K562 (cell line): ENCODE results near the gene RIMKLB. TPM values are rescaled to one million over a fixed set of nuclear protein-coding genes. Genes with fewer than 3 reads are reported as not detected.
"Not testable (repeated sequence)": the region's sequence is repeated elsewhere in the genome, so short reads cannot be mapped to it uniquely, and the experiment has no call there.

Experiments
- ATAC-seq: fragments of 200-7000 bp; cut with Tn5 transposase; 3 replicates; pipeline ENCODE4 v1.9.1; 2020; ENCODE audit warnings: moderate library complexity
- BruUV-seq: library from RNA; stranded (reverse); fragments of 400-500 nt; replicated peaks from 2 replicates; lab custom pipeline; 2021; lab: Mats Ljungman, UMichigan
- CTCF ChIA-PET: fragments of 300-600 bp; formaldehyde crosslinking; extraction: SDS; loops from one replicate; lab custom pipeline; 2021; ENCODE audit warnings: low intra/inter-chr PET ratio; lab: Yijun Ruan, JAX
- POLR2A ChIA-PET: fragments of 300-600, 350-650 bp; sonication (Branson Sonifier 250); formaldehyde crosslinking; extraction: SDS; loops from one replicate; lab custom pipeline; 2021; ENCODE audit warnings: antibody characterized with exemption, inconsistent platforms; lab: Yijun Ruan, JAX
- DNase-seq, 4 experiments: peaks; one replicate each; pipeline versions ENCODE4 v3.0.0 to v3.0.0-alpha.2; 2011 to 2018; ENCODE audit warnings: low spot score in 3 of 4, mixed read lengths in 3 of 4; ENCODE audit errors: extremely low read depth in 1 of 4
- FAIRE-seq: peaks from 2 replicates; lab custom pipeline; 2011; peaks lifted over from hg19 to GRCh38; lab: Jason Lieb, UNC
- H2AFZ ChIP-seq: 2 replicates; pipeline ENCODE4 v1.6.0; 2011; ENCODE audit warnings: low read depth, low read length, control low read depth, inconsistent platforms
- H3K27ac ChIP-seq: fragments of 200-600 bp; 3 replicates; pipeline ENCODE4 v1.8.0; 2011; ENCODE audit warnings: low read depth, mild to moderate bottlenecking, control low read depth, inconsistent platforms, low read length, moderate library complexity, mixed read lengths; ENCODE audit errors: extremely low read depth
- H3K27me3 ChIP-seq, 2 experiments: fragments of 300-600 bp in 1 of 2; 2 replicates in 1 of 2; 3 replicates in 1 of 2; pipeline versions ENCODE4 v1.6.0 to v1.8.0; 2011; ENCODE audit warnings: inconsistent platforms in 2 of 2, low read length in 2 of 2, mild to moderate bottlenecking in 1 of 2, mixed read lengths in 1 of 2, moderate library complexity in 1 of 2; ENCODE audit not compliant: control insufficient read depth in 2 of 2, insufficient read depth in 2 of 2
- H3K36me3 ChIP-seq: fragments of 300-600 bp; 3 replicates; pipeline ENCODE4 v1.8.0; 2011; ENCODE audit warnings: mild to moderate bottlenecking, low read length, inconsistent platforms; ENCODE audit not compliant: control insufficient read depth, insufficient read depth
- H3K4me1 ChIP-seq, 2 experiments: fragments of 200-600 bp in 1 of 2; replicated peaks in 1 of 2; 2 replicates in 1 of 2; 3 replicates in 1 of 2; pipeline versions ENCODE4 v1.5.1 to v1.8.0; 2011; ENCODE audit warnings: inconsistent platforms in 2 of 2, low read length in 2 of 2, mild to moderate bottlenecking in 1 of 2, mixed read lengths in 1 of 2, moderate library complexity in 1 of 2; ENCODE audit not compliant: control insufficient read depth in 2 of 2, insufficient read depth in 2 of 2
- H3K4me2 ChIP-seq: 2 replicates; pipeline ENCODE4 v1.6.1; 2011; ENCODE audit warnings: low read length, control low read depth, inconsistent platforms, mixed read lengths; ENCODE audit not compliant: insufficient read depth
- H3K4me3 ChIP-seq: fragments of 200-600 bp; sonication (generic), shearing (Covaris generic); 2 replicates; pipeline ENCODE4 v1.5.1; 2016; ENCODE audit warnings: control low read depth, inconsistent platforms
- H3K79me2 ChIP-seq: fragments of 200-600 bp; 3 replicates; pipeline ENCODE4 v1.8.0; 2011; ENCODE audit warnings: low read length, inconsistent platforms; ENCODE audit not compliant: control insufficient read depth, insufficient read depth
- H3K9ac ChIP-seq, 2 experiments: 2 replicates each; pipeline versions ENCODE4 v1.6.0 to v1.6.1; 2011; ENCODE audit warnings: low read depth in 2 of 2, low read length in 2 of 2, control low read depth in 1 of 2, inconsistent platforms in 1 of 2, mild to moderate bottlenecking in 1 of 2, mixed read lengths in 1 of 2; ENCODE audit not compliant: insufficient read depth in 1 of 2
- H3K9me1 ChIP-seq: one replicate; pipeline ENCODE4 v1.6.0; 2011; ENCODE audit warnings: inconsistent platforms, mild to moderate bottlenecking, low read length, moderate library complexity; ENCODE audit not compliant: control insufficient read depth, insufficient read depth
- H3K9me3 ChIP-seq: replicated peaks from 2 replicates; pipeline ENCODE4 v1.5.1; 2011; ENCODE audit warnings: low read depth, low read length, inconsistent platforms; ENCODE audit not compliant: control insufficient read depth, insufficient read depth
- H4K20me1 ChIP-seq: replicated peaks from 2 replicates; pipeline ENCODE4 v1.6.1; 2011; ENCODE audit warnings: low read length, inconsistent platforms, mixed read lengths; ENCODE audit not compliant: control insufficient read depth, insufficient read depth
- ADNP ChIP-seq: fragments of 200-800 bp; sonication (Bioruptor generic); IDR thresholded peaks from 2 replicates; pipeline ENCODE4 v1.6.1; 2016; ENCODE audit warnings: missing genetic modification characterization, missing compliant biosample characterization
- CC2D1A ChIP-seq: fragments of 450-650 bp; IDR thresholded peaks from 2 replicates; pipeline ENCODE4 v1.6.1; 2017; ENCODE audit warnings: mild to moderate bottlenecking
- GABPA ChIP-seq: fragments of 200-800 bp; sonication (Bioruptor generic); conservative IDR thresholded peaks from 2 replicates; pipeline ENCODE4 v1.6.1; 2016; ENCODE audit warnings: low read depth, missing genetic modification characterization, missing compliant biosample characterization
- KHSRP ChIP-seq: fragments of 450-650 bp; IDR thresholded peaks from 2 replicates; pipeline ENCODE4 v1.6.1; 2017
- NFE2L1 ChIP-seq: fragments of 450-650 bp; IDR thresholded peaks from 2 replicates; pipeline ENCODE4 v1.6.1; 2016; ENCODE audit warnings: missing genetic modification characterization, low read depth, mild to moderate bottlenecking, missing compliant biosample characterization, moderate library complexity, borderline replicate concordance
- NRF1 ChIP-seq, 2 experiments: fragments of 450-650 bp; IDR thresholded peaks in 1 of 2; conservative IDR thresholded peaks in 1 of 2; 2 replicates each; pipeline ENCODE4 v1.6.1; 2014; ENCODE audit warnings: mild to moderate bottlenecking in 2 of 2
- TCF7 ChIP-seq: sonication (generic); IDR thresholded peaks from 2 replicates; pipeline ENCODE4 v1.6.1; 2016; ENCODE audit warnings: antibody characterized with exemption, borderline replicate concordance
- WGBS: fragments of 100-300 bp; shearing (Covaris generic); methylation state at CpG from one replicate; pipeline ENCODE4 v1.1.6; 2016; ENCODE audit warnings: low coverage, mixed read lengths; ENCODE audit not compliant: insufficient coverage; ENCODE audit errors: missing lambda C conversion rate; 5-methylcytosine and 5-hydroxymethylcytosine counted together
- in situ Hi-C: fragments of 300-500 bp; cut with MboI; formaldehyde crosslinking; loops from 4 replicates; pipeline ENCODE4 v1.15.0; 2018; ENCODE audit warnings: inconsistent platforms, mixed read lengths
- intact Hi-C: fragments of 100-400 bp; cut with micrococcal nuclease; formaldehyde crosslinking; loops from 2 replicates; pipeline ENCODE4 v1.14.2; 2022
- polyA plus RNA-seq, 8 experiments: library from polyadenylated mRNA; depleted of rRNA in 4 of 8; stranded (reverse) in 5 of 8; unstranded in 3 of 8; fragments of >200 nt; fragmentation: Nextera tagmentation in 2 of 8; fragmentation: Illumina TruSeq in 1 of 8; extraction: Ambion mirVana in 2 of 8; extraction: Trizol in 1 of 8; gene quantifications; 2 replicates each; pipeline versions ENCODE4 v1.2.1 to v1.2.3, GENCODE V29; 2011 to 2014; ENCODE audit warnings: inconsistent platforms in 1 of 8, missing spikeins in 1 of 8
- total RNA-seq, 7 experiments: library from RNA; depleted of rRNA in 6 of 7; stranded (reverse); fragments of >200 nt in 6 of 7; fragmentation: Illumina TruSeq in 2 of 7; extraction: Trizol in 2 of 7; gene quantifications; 2 replicates each; pipeline versions ENCODE4 v1.2.1 to v1.2.3, GENCODE V29; 2011 to 2021; ENCODE audit warnings: low replicate concordance in 1 of 7
- TF ChIP-seq, protein P1 (sequence below): sonication (generic); formaldehyde crosslinking; IDR thresholded peaks from 2 replicates; pipeline ENCODE4 v1.8.0; 2022; ENCODE audit warnings: mild to moderate bottlenecking, missing genetic modification reagents

RIMKLB gene
- total and polyA plus RNA-seq, 9 of the 15 experiments (the other 6 are each of a cell fraction or from before 2014, with no cell fraction given): 6.5 to 22.8 (median 17.2) TPM

DNA sequence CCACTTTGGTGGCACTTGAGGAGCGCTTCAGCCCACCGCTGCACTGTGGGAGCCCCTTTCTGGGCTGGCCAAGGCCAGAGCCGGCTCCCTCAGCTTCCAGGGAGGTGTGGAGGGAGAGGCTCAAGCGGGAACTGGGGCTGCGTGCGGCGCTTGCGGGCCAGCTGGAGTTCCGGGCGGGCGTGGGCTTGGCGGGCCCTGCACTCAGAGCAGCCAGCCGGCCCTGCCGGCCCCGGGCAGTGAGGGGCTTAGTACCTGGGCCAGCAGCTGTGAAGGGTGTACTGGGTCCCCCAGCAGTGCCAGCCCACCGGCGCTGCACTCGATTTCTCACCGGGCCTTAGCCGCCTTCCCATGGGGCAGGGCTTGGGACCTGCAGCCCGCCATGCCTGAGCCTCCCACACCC, 96.8 kb downstream of the RIMKLB start:
- H3K4me3 ChIP-seq, CTCF ChIA-PET, H3K27ac ChIP-seq, H3K79me2 ChIP-seq, FAIRE-seq, BruUV-seq, ATAC-seq, DNase-seq, H3K9ac ChIP-seq, H3K27me3 ChIP-seq, intact Hi-C loops, H3K36me3 ChIP-seq, H3K4me2 ChIP-seq, H3K9me1 ChIP-seq, H4K20me1 ChIP-seq, POLR2A ChIA-PET, in situ Hi-C loops, H3K9me3 ChIP-seq, H3K4me1 ChIP-seq, H2AFZ ChIP-seq: not testable (repeated sequence)
- WGBS: 81% methylated on average over 8 of the region's 21 CpGs

DNA sequence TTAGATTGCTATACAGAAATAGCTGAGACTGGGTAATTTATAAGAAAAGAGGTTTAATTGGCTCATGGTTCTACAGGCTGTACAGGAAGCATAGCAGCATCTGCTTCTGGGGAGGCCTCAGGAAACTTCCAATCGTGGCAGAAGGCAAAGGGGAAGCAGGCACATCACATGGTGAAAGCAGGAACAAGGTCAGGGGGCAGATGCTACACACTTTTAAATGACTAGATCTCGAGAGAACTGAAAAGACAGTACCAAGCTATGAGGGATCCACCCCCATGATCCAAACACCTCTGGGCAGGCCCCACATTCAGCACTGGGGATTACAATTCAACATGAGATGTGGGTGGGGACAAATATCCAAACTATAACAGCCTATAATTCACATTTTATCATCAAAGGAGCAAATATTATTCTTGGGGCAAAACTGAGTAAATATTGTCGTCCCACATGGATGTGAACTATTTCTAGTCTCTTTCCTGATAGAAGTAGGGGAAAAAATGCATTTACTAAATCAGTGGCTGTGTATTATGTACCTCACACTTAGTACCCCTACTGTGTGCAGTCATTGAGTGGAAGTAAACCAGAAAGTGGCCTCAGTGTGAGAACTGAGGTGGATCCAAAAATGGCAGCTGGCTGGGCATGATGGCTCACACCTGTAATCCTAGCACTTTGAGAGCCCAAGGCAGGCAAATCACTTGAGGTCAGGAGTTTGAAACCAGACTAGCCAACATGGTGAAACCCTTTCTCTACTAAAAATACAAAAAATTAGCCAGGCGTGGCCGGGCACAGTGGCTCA, 99.2 kb downstream of the RIMKLB start:
- Histone ChIP-seq H3K4me1 (no peaks in the 10 kb centered on the region), H3K4me2 (no peak overlapping the region), H4K20me1 (no peaks in the 10 kb centered on the region), H3K36me3 (no peaks in the 10 kb centered on the region), H3K9me1 (no peaks in the 10 kb centered on the region), H3K27ac (no peak overlapping the region), H3K9me3 (no peaks in the 10 kb centered on the region), H3K79me2 (no peaks in the 10 kb centered on the region), H3K9ac (no peak overlapping the region), H3K4me3 (no peak overlapping the region), H3K27me3 (no peaks in the 10 kb centered on the region), H2AFZ (no peak overlapping the region)
- no TSS peak for BruUV-seq
- WGBS: 31% methylated on average over 5 of the region's 5 CpGs
- intact Hi-C loops (no loop called here), in situ Hi-C loops (no loop called here)
- ChIA-PET POLR2A (no interaction called here), CTCF (no interaction called here)
- no peak for FAIRE-seq
- DNase-seq: no peak
- no peak for ATAC-seq
- TF ChIP-seq CC2D1A (no peak), TCF7 (no peak), KHSRP (no peak), GABPA (tag) (no peak), NRF1 (conservative IDR thresholded peaks at IDR 0.05 in 1 of 2, IDR thresholded peaks at IDR 0.05 in 1 of 2) (no peak), ADNP (no peak), NFE2L1 (no peak)
- TF ChIP-seq, protein P1, sequence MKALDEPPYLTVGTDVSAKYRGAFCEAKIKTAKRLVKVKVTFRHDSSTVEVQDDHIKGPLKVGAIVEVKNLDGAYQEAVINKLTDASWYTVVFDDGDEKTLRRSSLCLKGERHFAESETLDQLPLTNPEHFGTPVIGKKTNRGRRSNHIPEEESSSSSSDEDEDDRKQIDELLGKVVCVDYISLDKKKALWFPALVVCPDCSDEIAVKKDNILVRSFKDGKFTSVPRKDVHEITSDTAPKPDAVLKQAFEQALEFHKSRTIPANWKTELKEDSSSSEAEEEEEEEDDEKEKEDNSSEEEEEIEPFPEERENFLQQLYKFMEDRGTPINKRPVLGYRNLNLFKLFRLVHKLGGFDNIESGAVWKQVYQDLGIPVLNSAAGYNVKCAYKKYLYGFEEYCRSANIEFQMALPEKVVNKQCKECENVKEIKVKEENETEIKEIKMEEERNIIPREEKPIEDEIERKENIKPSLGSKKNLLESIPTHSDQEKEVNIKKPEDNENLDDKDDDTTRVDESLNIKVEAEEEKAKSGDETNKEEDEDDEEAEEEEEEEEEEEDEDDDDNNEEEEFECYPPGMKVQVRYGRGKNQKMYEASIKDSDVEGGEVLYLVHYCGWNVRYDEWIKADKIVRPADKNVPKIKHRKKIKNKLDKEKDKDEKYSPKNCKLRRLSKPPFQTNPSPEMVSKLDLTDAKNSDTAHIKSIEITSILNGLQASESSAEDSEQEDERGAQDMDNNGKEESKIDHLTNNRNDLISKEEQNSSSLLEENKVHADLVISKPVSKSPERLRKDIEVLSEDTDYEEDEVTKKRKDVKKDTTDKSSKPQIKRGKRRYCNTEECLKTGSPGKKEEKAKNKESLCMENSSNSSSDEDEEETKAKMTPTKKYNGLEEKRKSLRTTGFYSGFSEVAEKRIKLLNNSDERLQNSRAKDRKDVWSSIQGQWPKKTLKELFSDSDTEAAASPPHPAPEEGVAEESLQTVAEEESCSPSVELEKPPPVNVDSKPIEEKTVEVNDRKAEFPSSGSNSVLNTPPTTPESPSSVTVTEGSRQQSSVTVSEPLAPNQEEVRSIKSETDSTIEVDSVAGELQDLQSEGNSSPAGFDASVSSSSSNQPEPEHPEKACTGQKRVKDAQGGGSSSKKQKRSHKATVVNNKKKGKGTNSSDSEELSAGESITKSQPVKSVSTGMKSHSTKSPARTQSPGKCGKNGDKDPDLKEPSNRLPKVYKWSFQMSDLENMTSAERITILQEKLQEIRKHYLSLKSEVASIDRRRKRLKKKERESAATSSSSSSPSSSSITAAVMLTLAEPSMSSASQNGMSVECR (CRISPR knock-in tag): no peak
